ENCODE data around the gene PRDM15. TPM values are rescaled to one million over a fixed set of nuclear protein-coding genes. Genes with fewer than 3 reads are reported as not detected.

The PRDM15 gene
- total RNA-seq, 4 donors from 2014 or later: 5.3 to 6.8 (median 5.8) TPM

DNA sequence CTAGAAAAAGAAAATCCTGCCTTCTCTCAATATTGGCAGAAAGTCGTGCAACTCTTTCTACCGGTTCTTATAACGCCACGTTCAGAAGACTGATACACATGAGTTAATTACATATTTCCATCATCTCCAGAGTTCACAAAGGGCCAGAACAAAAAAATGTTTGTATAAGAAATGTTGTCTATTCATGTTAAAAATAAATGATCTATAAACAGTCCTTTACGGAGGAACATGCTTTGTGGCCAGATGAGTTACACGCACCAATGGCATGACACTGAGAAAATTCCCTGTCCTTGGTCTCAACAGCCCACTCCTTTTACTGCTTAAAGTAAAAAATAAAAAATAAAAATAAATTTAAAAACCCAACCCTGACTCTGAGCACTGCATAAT, 45.2 kb upstream of the PRDM15 start:
- TF ChIP-seq, protein P1, sequence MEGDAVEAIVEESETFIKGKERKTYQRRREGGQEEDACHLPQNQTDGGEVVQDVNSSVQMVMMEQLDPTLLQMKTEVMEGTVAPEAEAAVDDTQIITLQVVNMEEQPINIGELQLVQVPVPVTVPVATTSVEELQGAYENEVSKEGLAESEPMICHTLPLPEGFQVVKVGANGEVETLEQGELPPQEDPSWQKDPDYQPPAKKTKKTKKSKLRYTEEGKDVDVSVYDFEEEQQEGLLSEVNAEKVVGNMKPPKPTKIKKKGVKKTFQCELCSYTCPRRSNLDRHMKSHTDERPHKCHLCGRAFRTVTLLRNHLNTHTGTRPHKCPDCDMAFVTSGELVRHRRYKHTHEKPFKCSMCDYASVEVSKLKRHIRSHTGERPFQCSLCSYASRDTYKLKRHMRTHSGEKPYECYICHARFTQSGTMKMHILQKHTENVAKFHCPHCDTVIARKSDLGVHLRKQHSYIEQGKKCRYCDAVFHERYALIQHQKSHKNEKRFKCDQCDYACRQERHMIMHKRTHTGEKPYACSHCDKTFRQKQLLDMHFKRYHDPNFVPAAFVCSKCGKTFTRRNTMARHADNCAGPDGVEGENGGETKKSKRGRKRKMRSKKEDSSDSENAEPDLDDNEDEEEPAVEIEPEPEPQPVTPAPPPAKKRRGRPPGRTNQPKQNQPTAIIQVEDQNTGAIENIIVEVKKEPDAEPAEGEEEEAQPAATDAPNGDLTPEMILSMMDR (IDR thresholded peaks at IDR 0.05; ENCODE audit: low read depth): no peak

DNA sequence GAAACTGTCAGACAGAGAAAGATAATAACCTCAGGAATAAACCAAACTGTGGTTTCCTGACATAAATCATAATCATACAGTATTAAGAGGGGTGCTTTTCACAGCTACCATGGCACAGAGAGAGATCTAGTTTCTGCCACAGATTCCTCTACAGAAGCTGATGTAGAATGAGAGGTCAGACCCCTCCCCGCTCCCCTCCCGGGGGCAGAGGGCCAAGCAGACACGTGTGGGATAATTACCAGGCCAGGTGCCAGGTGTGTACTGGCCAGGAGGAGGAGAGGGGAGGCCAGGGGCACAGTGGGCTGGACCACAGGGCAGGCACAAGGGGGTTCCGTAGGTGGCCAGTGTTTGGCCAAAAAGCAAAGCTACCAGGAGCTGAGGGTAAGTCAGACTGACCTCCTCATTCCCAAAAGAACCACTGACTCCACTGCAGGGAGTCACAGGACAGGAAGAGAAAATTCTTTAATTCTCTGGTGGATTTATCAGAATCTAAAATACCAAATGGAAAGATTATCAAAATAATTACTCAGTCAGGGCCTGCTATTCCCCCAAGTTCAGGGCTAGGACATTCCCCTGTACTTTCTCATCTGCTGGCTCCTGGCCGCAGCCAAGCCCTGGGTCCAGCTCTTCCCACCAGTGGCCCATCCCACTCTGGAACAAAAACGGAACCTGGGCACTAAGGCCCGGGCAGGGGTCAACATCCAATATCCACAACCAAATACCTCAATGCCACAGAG, 44.7 kb upstream of the PRDM15 start:
- TF ChIP-seq, protein P1 (IDR thresholded peaks at IDR 0.05; ENCODE audit: low read depth): no peak

DNA sequence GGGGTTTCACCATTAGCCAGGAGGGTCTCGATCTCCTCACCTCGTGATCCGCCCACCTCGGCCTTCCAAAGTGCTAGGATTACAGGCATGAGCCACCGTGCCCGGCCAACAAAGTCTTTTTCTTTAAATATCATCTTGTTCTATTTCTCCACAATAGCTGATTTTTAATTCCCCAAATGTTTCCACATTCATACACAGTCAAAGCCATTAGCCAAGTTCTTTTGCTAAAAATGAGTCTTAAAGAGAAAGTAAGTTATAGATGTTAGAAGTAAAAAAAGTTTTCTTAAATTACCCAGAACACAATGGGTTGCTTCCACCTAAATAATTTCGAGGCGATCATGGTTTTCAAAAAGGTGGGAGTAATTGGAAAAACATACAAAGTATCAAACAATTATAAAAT, 44.0 kb upstream of the PRDM15 start:
- TF ChIP-seq, protein P1 (IDR thresholded peaks at IDR 0.05; ENCODE audit: low read depth): no peak

DNA sequence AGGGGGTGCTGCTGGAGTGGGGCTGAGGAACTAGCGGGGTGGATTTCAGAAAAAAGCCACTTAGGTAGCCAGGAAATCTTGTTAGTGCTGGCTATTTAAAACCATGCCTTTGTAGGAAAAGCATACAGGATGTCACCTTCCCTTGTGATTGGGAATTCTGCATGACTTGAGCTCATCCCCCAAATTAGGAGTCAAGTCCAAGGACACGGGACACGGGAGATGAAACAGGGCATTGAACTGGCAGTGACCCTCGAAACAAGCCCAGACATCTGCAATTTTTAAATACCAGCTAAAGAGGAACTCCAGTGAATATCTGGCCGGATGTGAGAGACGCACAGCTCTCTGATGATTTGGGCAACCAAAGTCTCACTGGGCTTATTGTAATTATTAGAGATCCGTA, 41.9 kb upstream of the PRDM15 start:
- TF ChIP-seq, protein P1 (IDR thresholded peaks at IDR 0.05; ENCODE audit: low read depth): no peak

DNA sequence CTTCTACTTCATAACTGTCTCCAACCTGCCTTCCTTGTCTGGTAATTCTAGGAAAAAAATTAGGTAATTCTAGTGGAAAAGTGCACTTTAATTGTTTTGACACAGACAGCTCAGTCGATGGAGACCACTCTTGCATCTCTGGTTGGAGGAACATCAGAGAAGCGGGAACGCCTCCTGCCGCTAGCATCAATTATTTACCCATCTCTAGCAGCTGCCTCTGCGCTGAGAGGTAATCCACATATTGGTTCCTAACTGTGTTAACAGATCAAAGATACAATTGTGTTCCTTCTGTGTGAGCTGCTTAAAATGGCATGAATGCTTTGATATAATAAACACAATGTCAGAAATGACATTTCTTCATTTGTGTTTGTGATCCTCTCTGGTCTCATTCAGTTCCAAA, 41.3 kb upstream of the PRDM15 start:
- TF ChIP-seq, protein P1 (IDR thresholded peaks at IDR 0.05; ENCODE audit: low read depth): no peak

DNA sequence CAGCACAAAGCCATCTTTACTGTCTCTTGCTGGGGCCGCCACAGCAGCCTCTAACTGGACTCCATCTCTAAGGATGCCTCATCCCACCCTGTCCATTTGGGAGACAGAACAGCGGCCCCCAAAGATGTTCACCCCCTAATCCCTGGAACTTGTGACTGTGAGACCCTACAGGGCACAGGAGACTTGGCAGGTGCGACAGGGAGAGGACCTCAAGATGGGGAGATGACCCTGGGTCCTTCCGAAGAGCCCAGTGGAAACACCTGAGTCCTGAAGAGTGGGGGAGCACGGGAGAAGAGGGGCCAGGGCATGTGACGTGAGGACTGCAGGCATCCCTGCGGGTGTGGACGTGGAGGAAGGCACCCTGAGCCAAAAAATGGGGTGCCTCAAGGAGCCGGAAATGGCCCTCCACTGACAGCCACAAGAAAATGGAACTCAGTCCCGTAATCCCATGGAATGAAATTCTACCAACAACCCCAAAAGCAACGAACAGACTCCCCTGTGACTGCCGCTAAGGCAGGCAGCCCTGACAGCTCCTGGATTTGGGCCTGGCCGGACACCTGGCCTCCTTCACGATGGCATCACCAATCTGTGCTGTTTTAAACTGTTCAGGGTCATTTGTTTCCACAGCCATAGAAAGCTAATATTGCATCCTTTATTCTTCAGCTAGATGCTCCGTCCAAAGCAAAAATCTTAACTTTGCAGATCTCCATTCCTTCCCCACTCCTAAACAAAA, 40.7 kb upstream of the PRDM15 start:
- TF ChIP-seq, protein P1 (IDR thresholded peaks at IDR 0.05; ENCODE audit: low read depth): no peak

DNA sequence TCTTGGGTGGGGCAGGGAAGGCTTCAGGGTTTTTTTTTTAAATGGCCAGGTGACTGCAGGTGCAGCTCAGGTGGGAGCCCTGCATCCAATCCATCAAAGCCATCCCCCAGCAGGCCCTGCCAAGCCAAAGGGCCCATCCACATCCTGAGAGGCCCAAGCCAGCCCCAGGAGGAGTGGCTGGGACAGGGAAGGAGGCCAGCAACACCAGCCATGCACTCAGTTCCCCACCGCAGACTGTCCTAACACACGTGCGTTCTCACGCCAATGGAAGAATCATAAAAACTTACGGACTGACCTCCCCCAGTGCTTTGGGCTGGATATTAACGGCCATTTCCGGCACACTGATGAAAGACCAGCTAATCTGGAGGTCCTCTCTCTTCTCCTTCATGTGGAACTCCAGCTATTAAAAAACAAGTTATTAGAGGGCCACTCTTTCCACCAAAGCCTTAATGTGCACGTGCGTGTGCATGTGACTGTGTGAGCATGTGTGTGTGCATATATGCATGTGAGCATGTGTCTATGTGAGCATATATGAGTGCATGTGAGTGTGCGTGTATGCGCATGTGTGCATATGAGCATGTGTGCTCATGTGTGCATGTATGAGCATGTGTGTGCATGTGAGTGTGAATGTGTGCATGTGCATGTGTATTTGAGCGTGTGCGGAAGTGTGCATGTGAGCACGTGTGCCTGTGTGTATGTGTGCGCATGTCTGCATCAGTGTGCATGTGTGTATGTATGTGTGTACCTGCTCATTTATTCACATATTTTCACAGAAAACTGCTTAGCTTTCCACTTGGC, 39.6 kb upstream of the PRDM15 start:
- TF ChIP-seq, protein P1 (IDR thresholded peaks at IDR 0.05; ENCODE audit: low read depth): no peak

Data from subcutaneous adipose tissue (tissue), 4 donors.